CD4-positive, alpha-beta T cell (primary cell): ENCODE measurements around the gene TPGS2. TPM values are rescaled to one million over a fixed set of nuclear protein-coding genes. Genes with fewer than 3 reads are reported as not detected.

Experiments
- ATAC-seq: fragments of 200-7000 bp; cut with Tn5 transposase; one replicate; pipeline ENCODE4 v1.10.0; 2022; ENCODE audit warnings: mild to moderate bottlenecking; ENCODE audit not compliant: poor library complexity
- CTCF ChIA-PET: fragments of 350-600 bp; sonication (Branson Sonifier 250); formaldehyde crosslinking; loops from one replicate; lab custom pipeline; 2021; ENCODE audit warnings: antibody characterized with exemption, inconsistent platforms; lab: Charles Lee
- POLR2A ChIA-PET: fragments of 350-600 bp; sonication (Branson Sonifier 250); formaldehyde crosslinking; loops from one replicate; lab custom pipeline; 2021; ENCODE audit warnings: antibody characterized with exemption, inconsistent platforms; lab: Charles Lee
- DNase-seq, 14 experiments: peaks; one replicate each; pipeline ENCODE4 v3.0.0-alpha.2; 2013 to 2020; ENCODE audit warnings: mixed read lengths in 2 of 14
- H3K27ac ChIP-seq, 2 donors: one replicate each; pipeline versions ENCODE4 v1.5.1 to v1.7.0; 2013; ENCODE audit warnings: low read length in 2 of 2, low read depth in 1 of 2, mild to moderate bottlenecking in 1 of 2
- H3K27me3 ChIP-seq, 2 experiments: 1 replicate in 1 of 2; 2 replicates in 1 of 2; pipeline versions ENCODE4 v1.6.1 to v1.7.0; 2013; ENCODE audit warnings: low read length in 2 of 2, control low read depth in 1 of 2, mild to moderate bottlenecking in 1 of 2, moderate library complexity in 1 of 2; ENCODE audit not compliant: insufficient read depth in 2 of 2, control insufficient read depth in 1 of 2
- H3K36me3 ChIP-seq: one replicate; pipeline ENCODE4 v1.6.1; 2013; ENCODE audit warnings: low read length, control low read depth; ENCODE audit not compliant: insufficient read depth
- H3K4me1 ChIP-seq: one replicate; pipeline ENCODE4 v1.6.1; 2013; ENCODE audit warnings: low read length, control low read depth; ENCODE audit not compliant: insufficient read depth
- H3K4me3 ChIP-seq: one replicate; pipeline ENCODE4 v1.5.1; 2013; ENCODE audit warnings: mild to moderate bottlenecking, low read length, moderate library complexity
- H3K9me3 ChIP-seq, 2 experiments: 1 replicate in 1 of 2; 2 replicates in 1 of 2; pipeline versions ENCODE4 v1.6.1 to v1.7.0; 2013; ENCODE audit warnings: low read length in 2 of 2, mild to moderate bottlenecking in 2 of 2, control low read depth in 1 of 2, moderate library complexity in 1 of 2; ENCODE audit not compliant: control insufficient read depth in 1 of 2, insufficient read depth in 1 of 2
- H3K27ac Mint-ChIP-seq: one replicate; pipeline ENCODE4 v1.8.0; 2020; ENCODE audit warnings: mixed read lengths
- H3K27me3 Mint-ChIP-seq: one replicate; pipeline ENCODE4 v1.8.0; 2021; ENCODE audit warnings: mixed read lengths
- H3K36me3 Mint-ChIP-seq: one replicate; pipeline ENCODE4 v1.8.0; 2021; ENCODE audit warnings: low read depth, mixed read lengths
- H3K4me1 Mint-ChIP-seq: one replicate; pipeline ENCODE4 v1.8.0; 2021; ENCODE audit warnings: low read depth, mixed read lengths
- H3K4me3 Mint-ChIP-seq: one replicate; pipeline ENCODE4 v1.8.0; 2020; ENCODE audit warnings: mild to moderate bottlenecking, mixed read lengths
- H3K9me3 Mint-ChIP-seq: one replicate; pipeline ENCODE4 v1.8.0; 2020; ENCODE audit warnings: mixed read lengths
- intact Hi-C, 2 experiments: fragments of 100-400 bp; cut with DNase I in 1 of 2; cut with micrococcal nuclease in 1 of 2; formaldehyde crosslinking; loops; one replicate each; pipeline versions ENCODE4 v1.15.1 to v1.9.0; 2023 to 2025; cut with DNase I, micrococcal nuclease
- total RNA-seq, 174 experiments: library from RNA in 2 of 174; stranded (reverse) in 2 of 174; gene quantifications; one replicate each; pipeline ENCODE4 v1.2.3 and lab custom pipeline; 2021 to 2026
- TF ChIP-seq, protein P1 (sequence below): fragments of 200-600 bp; IDR thresholded peaks from one replicate; pipeline ENCODE4 v1.8.0; 2022; ENCODE audit warnings: antibody characterized with exemption, mild to moderate bottlenecking

TPGS2 gene
- total RNA-seq, 2 experiments from 2014 or later = 16.4 to 19.0 TPM

DNA sequence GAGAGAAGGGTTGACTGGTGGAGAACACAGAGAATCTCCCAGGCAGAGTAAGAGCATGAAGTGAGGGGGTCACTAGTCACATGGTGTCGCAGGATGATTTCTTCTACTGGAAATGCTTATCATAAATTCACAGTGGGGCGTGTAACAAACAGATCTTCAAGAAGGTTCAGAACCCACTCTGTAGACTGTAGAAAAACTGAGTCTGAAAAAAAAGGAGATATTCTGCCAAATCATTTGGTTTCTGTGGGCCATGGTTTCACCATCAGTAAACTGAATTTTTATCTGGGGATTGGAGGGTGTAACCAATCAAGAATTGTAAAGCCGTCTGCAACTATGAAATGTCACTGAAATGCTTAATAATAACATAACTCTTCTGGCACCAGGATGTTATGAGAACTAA is 15.0 kb downstream of the TPGS2 start:
- Mint-ChIP-seq H3K27ac (peak overlapping the region; percentile 16), H3K36me3 (peaks cover 65% of the 10 kb centered on the region), H3K4me3 (no peak overlapping the region), H3K4me1 (peaks cover 14% of the 10 kb centered on the region), H3K27me3 (no peaks in the 10 kb centered on the region), H3K9me3 (no peaks in the 10 kb centered on the region)
- Histone ChIP-seq H3K9me3 (no peaks in the 10 kb centered on the region), H3K27me3 (no peaks in the 10 kb centered on the region), H3K4me3 (no peak overlapping the region), H3K27ac (no peak overlapping the region), H3K36me3 (peaks cover 51% of the 10 kb centered on the region), H3K4me1 (peaks cover 2% of the 10 kb centered on the region)
- TF ChIP-seq, protein P1, sequence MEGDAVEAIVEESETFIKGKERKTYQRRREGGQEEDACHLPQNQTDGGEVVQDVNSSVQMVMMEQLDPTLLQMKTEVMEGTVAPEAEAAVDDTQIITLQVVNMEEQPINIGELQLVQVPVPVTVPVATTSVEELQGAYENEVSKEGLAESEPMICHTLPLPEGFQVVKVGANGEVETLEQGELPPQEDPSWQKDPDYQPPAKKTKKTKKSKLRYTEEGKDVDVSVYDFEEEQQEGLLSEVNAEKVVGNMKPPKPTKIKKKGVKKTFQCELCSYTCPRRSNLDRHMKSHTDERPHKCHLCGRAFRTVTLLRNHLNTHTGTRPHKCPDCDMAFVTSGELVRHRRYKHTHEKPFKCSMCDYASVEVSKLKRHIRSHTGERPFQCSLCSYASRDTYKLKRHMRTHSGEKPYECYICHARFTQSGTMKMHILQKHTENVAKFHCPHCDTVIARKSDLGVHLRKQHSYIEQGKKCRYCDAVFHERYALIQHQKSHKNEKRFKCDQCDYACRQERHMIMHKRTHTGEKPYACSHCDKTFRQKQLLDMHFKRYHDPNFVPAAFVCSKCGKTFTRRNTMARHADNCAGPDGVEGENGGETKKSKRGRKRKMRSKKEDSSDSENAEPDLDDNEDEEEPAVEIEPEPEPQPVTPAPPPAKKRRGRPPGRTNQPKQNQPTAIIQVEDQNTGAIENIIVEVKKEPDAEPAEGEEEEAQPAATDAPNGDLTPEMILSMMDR = no peak
- ChIA-PET CTCF (no interaction called here), POLR2A (interaction anchor here (1.6 kb wide), 1 partner anchor 16 kb away, joined by 3 read pairs; no protein-coding TSS in a partner anchor)
- intact Hi-C loops = no loop called here
- ATAC-seq = no peak
- no peak for DNase-seq

DNA sequence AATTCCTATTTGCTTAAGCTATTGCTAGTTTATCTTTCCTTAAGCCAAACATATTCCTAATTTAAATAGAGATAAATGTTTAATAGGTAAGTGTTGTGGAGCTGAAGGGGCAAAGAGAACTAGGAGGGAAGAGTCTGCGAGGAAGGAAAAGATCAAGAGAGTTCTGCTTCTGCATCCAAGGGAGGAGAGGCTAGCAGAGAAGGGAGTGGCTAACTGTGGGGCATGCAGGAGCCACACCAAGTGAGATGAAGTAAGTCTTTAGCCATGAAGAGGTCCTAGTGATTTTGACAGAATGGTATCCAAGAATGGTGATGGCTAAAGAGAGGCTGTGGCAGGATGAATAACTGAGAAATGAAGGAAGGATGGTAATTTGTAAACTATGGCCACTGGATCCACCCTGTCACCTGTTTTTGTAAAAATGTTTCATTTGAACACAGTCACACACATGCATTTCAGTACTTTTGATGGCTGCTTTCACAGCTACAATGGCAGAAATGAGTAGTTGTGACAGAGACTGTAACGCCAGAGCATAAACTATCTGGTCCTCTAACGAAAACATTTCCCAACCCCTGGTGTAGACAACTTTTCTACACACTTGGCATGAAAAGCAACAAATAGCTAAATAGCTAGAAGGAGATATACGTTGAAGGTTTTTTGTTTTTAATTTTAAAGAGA is 15.6 kb downstream of the TPGS2 start:
- H3K4me3 Mint-ChIP-seq = no peak overlapping the region
- Histone ChIP-seq H3K4me3 (no peak overlapping the region), H3K27me3 (no peaks in the 10 kb centered on the region), H3K36me3 (peaks cover 45% of the 10 kb centered on the region), H3K4me1 (peaks cover 2% of the 10 kb centered on the region), H3K27ac (no peak overlapping the region), H3K9me3 (no peaks in the 10 kb centered on the region)
- H3K36me3 Mint-ChIP-seq = peaks cover 67% of the 10 kb centered on the region
- CTCF ChIA-PET = no interaction called here
- H3K27me3 Mint-ChIP-seq = no peaks in the 10 kb centered on the region
- H3K4me1 Mint-ChIP-seq = peaks cover 14% of the 10 kb centered on the region
- ATAC-seq (no peak), DNase-seq (no peak)
- peak overlapping the region; percentile 41 for H3K27ac Mint-ChIP-seq
- intact Hi-C loops = no loop called here
- H3K9me3 Mint-ChIP-seq = no peaks in the 10 kb centered on the region
- POLR2A ChIA-PET = interaction anchor here (1.6 kb wide), 1 partner anchor 17 kb away, joined by 3 read pairs; no protein-coding TSS in a partner anchor
- TF ChIP-seq, protein P1 = no peak

DNA sequence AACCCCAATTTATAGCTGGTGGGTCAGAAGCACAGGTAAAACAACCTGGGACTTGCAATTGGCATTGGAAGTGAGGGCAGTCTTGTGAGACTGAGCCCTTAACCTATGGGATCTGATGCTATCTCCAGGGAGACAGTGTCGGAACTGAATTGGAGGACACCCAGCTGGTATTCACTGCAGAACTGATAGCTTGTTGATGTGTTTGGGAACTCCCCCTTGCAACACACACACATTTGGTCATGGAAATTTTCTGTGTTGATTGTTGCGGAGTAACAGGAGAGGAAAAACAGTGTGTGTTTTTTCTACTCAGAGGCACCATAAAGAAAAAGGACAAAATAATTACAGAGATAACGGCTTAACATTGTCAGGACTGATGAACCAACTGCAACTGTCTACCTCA is 16.1 kb downstream of the TPGS2 start:
- intact Hi-C loops = no loop called here
- H3K4me3 Mint-ChIP-seq = no peak overlapping the region
- no peak for ATAC-seq
- H3K9me3 Mint-ChIP-seq = no peaks in the 10 kb centered on the region
- CTCF ChIA-PET = no interaction called here
- no peak overlapping the region for H3K27ac Mint-ChIP-seq
- peaks cover 14% of the 10 kb centered on the region for H3K4me1 Mint-ChIP-seq
- Histone ChIP-seq H3K27ac (no peak overlapping the region), H3K4me1 (peaks cover 2% of the 10 kb centered on the region), H3K9me3 (no peaks in the 10 kb centered on the region), H3K4me3 (no peak overlapping the region), H3K27me3 (no peaks in the 10 kb centered on the region), H3K36me3 (peaks cover 43% of the 10 kb centered on the region)
- no peak for DNase-seq
- TF ChIP-seq, protein P1 = no peak
- peaks cover 66% of the 10 kb centered on the region for H3K36me3 Mint-ChIP-seq
- no peaks in the 10 kb centered on the region for H3K27me3 Mint-ChIP-seq
- POLR2A ChIA-PET = interaction anchor here (1.7 kb wide), 1 partner anchor 16 kb away, joined by 6 read pairs; the partner anchor contains the start of genes KIAA1328 and TPGS2
